GM12801 (cell line): Measurements from ENCODE around the gene MBD3.

Experiments used
- TF ChIP-seq, protein P1 (sequence below): IDR thresholded peaks from one replicate; pipeline ENCODE4 v1.5.1; 2011; ENCODE audit warnings: control low read depth; ENCODE audit not compliant: insufficient read length; ENCODE audit errors: extremely low read depth

The MBD3 gene

DNA sequence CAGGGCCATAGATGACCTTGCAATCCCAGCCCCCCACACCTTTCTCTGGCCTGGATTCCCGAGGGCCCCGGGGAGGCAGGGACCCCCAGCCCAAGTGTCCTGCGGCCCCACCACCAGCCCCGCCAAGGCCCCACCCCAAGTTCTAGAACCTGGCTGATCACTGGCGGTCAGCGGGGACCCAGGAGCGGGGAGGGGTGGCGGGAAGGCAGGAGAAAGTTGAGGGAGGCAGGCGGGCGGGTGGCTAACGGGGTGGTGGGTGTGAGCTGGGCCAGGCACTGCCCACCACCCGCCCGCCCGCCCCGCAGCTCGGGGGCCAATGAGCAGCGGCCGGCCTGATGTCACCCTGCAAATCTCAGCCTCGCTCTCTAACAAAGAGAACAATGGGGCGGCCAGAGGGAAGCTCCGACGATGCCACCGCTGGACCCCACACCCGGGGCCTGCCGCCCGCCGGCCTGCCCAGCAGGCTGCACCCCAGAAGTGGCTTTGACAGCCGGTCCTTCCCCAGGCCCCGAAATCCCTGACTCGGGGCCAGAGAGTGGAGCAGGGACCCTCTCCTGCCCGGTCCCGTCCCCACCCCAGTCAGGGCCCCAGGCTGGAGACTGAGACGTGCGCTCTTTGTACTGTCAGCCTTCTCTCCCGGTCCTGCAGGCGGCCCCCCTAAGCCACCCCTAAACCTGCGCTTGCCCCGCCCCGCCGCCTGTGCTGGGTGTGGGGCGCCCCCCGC, 26.1 kb downstream of the MBD3 start:
- TF ChIP-seq, protein P1, sequence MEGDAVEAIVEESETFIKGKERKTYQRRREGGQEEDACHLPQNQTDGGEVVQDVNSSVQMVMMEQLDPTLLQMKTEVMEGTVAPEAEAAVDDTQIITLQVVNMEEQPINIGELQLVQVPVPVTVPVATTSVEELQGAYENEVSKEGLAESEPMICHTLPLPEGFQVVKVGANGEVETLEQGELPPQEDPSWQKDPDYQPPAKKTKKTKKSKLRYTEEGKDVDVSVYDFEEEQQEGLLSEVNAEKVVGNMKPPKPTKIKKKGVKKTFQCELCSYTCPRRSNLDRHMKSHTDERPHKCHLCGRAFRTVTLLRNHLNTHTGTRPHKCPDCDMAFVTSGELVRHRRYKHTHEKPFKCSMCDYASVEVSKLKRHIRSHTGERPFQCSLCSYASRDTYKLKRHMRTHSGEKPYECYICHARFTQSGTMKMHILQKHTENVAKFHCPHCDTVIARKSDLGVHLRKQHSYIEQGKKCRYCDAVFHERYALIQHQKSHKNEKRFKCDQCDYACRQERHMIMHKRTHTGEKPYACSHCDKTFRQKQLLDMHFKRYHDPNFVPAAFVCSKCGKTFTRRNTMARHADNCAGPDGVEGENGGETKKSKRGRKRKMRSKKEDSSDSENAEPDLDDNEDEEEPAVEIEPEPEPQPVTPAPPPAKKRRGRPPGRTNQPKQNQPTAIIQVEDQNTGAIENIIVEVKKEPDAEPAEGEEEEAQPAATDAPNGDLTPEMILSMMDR: no peak

DNA sequence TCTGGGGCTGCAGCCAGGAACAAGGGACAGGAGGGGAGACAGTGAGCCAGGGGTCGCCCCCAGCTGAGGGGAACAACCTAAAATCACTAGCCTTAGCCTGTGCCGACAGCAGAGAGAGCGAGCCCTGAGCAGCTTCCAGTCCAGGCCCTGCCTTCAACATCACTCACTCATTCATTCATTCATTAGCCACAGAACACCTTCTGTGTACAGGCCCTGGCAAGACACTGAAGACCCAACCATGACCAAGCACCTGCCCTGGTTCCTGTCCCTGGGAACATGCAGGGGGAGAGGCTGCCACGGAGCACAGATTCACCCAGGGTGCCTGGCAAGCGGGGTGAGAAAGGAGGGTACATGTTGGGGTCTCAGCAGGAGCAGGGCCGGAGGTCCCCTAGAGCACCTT, 29.4 kb downstream of the MBD3 start:
- TF ChIP-seq, protein P1: no peak

DNA sequence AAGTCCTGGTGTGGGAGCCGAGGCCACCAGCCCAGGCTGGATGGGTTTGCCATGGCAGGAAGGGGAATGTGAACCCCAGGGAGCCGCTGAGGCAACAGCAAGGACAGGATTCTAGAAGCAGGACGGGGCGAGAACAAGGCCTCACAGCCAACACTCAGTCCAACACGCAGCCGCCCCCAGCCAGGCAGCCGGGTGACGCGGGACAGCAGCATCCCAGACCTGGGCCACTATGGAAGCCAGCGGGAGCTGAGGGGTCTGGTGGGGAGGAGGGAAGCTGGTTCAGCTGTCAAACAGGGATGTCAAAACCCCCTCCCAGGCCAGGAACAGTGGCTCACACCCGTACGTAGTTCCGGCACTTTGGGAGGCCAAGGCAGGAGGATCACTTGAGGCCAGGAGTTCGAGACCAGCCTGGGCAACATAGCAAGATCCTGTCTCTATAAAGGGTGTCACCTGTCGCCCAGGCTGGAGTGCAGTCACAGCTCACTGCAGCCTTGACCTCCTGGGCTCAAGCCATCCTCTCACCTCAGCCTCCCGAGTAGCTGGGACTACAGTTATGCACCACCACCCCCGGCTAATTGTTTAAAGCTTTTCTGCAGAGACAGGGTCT, 31.3 kb downstream of the MBD3 start:
- TF ChIP-seq, protein P1: no peak

DNA sequence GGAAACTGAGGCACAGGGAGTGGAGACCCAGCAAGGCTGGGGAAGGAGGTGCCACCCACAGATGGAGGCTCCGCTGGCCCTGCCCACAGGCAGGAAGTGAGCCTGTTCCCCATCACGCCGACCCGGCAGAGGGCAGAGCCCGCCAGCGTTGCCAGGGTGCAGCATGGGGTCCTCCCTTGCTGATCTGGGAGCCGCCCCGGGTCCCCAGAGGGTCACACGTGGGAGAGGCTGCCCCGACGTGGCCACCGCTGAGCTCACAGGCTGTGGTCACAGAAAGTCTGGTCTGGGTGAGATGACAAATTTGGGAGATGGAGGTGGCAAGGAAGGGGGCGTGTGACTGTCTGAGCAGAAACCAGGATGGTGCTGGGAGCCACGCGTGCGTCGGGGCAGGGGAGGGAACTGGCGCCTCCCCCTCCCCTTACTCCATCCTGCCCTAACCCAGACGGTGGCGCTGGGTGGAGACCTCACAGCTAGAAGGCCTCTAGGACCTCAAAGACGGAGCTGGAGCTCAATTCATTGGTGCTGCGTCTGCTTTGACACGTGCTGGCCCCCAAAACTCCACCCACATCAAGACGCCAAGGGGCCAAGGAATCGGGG, 32.3 kb downstream of the MBD3 start:
- TF ChIP-seq, protein P1: no peak

DNA sequence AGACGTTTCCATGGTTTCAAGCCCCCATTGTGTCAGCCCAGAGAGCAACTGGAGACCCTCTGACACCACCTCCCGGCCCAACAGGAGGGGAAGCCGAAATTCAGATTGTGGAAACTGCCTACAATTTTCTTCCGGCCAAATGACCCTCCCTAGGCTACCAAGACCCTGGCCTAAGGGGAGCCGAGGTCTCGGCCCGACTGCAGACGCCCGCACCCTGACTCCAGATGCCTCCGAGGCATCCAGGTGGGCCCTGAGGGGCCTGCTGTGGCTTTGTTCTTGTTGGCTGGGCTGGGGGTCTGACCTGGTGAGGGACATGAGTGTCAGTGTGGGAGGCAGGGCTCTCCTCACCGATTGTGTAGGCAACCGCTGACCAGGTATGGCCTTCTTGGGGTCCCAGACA, 34.1 kb downstream of the MBD3 start:
- TF ChIP-seq, protein P1: no peak

DNA sequence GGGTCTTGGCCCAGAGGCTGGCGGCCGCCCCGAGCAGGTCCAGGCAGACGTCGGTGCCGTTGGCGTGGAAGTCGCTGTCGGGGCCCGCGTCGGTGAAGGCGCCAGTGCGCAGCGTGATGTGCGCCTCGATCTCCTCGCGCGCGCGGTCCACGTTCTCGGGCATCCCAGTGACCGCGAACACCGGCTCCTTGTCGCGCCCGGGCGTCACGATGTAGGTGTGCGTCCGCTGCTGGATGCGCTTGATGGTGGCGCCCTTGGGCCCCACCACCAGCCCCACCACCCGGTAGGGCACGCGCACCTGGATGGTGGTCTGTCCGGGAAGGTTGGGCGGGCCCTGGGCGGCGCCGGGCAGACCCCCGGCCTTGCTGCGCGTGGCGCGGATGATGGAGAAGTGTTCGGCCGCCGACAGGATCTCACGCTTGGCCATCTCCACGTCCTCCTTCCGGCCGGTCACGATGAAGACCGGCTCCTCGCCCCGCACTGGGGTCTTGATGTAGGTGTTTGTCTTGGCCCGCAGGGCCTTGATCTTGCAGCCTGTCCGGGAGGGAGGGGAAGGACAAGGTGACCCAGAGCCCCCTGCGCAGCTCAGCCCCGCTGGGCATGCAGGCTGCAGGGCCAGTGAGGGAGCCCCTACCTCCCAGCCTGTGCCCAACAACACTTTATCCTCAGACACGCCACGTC, 36.1 kb downstream of the MBD3 start:
- TF ChIP-seq, protein P1: no peak
